ENCODE measurements around the gene PAWR.

- TF ChIP-seq CTCF (conservative IDR thresholded peaks at IDR 0.05) (no peak), ZFX (IDR thresholded peaks at IDR 0.05) (no peak)
Measured at GRCh38 chr12:79658221-79658620, 32.5 kb downstream of the PAWR start.

Measured in C4-2B (cell line).